Stimulated activated CD4-positive, alpha-beta T cell treated with anti-CD3 and anti-CD28 coated beads, Interleukin-4, amount 100 ng/mL, for 1 hour (primary cell): ENCODE measurements around the gene TTC23L.
"Not testable (repeated sequence)": the region's sequence is repeated elsewhere in the genome, so short reads cannot be mapped to it uniquely, and the experiment has no call there.

Experiments used
- DNase-seq: peaks from one replicate; pipeline ENCODE4 v3.0.0-alpha.2; 2020

The TTC23L gene

DNA sequence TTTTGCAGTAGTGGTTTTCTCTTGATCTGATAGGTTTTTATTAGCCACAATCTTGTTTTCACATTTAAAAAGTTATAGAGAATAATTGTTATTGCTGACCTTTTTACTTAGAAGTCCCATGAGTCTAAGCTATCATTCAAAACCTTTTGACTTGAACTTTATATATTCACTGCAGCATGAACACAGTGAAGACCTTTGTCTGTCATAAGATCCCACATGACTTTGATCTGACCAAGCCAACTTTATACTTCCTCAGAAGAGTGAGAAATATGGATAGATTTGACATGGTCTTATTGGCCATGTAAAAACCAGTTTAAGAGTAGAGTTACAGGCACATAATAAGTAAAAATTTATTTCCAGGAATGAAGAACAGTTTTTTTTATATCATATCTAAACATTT lies 42.3 kb downstream of the TTC23L start:
- DNase-seq: no peak

- DNase-seq: no peak
These were observed 47.6 kb downstream of the TTC23L start for GRCh38 chr5:34886392-34887119.

DNA sequence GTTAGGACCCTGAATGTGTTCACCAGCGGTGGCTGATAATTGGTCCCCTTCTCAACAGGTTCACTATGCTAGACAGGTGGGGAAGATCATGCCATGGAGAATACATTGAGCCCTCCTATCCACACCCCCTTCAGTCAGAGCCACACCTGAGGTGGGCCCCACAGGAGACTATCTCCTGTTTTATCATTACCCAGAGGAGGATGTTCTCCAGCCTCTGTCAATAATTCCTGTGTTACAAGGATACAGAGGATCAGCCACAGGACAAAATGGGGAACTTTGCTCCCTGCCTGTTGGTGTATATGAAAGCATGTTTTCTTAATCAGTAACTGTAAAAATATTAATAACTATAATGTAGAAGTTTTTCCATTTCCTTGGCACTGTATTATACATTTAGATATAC lies 50.4 kb downstream of the TTC23L start:
- no peak for DNase-seq

DNA sequence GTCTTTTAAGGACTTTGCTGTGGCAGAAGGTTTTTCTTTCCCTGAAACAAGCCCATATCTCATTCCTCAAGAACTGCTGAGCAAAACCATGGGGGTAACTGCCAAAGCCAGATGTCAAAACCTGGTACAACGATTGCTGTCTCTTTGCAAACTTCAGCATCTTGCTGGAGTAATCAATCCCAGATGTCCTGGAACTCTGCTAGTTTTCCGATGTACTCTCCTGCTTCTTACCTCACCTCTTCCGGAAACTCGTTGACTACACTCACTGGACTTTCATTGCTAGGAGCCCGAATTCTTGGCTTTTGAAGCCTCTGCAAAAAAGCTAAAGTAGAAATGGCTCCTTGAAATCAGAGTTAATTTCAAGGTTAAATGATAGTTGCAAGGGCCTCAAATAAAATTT lies 53.0 kb downstream of the TTC23L start:
- DNase-seq: no peak

GRCh38 chr5:34892414-34892813 lies 53.5 kb downstream of the TTC23L start:
- no peak for DNase-seq

- no peak for DNase-seq
These were observed 55.8 kb downstream of the TTC23L start for GRCh38 chr5:34894716-34895115.

DNA sequence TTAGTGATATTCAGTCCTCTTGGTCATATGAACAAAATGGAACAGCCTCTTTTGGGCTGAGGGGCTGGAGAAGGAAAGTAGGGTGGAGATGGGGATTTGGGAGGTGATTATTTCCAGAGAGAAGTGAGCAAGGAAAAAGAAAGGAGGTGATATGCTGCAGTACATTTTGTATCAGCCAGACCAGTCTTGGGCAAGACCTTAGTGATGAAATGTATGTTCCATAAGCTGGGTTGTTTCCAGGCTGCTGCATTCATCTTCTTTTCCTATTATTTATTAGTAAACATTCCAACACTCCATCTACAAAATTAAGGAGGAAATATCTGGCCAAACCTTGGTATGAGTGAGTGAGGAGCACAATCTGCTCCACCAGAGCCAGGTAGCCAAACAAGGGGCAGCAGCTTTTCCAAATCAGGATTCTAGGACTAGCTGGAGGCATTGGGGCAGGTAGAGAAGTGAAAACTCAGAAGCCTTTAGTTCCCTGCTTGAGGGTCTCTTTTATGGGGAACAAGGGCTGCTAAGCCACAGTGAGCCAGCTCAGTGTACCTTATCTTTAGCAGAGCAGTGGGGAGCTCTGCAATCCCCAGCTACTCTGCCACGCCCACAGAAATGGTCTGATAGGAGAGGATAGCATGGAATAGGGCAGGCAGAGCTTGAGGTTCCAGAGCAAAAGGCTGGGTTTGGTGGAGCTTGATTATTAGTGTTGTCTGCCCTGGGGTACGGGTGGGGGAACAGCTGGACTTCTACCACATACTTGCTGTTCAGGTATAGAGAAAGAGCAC lies 56.9 kb downstream of the TTC23L start:
- no peak for DNase-seq

GRCh38 chr5:34897646-34898045 lies 58.7 kb downstream of the TTC23L start:
- no peak for DNase-seq

- peak; percentile 57 for DNase-seq
These were observed 59.4 kb downstream of the TTC23L start for GRCh38 chr5:34898258-34898895.

- no peak for DNase-seq
These were observed 60.1 kb downstream of the TTC23L start for GRCh38 chr5:34899066-34899465.

- no peak for DNase-seq
These were observed 61.7 kb downstream of the TTC23L start for GRCh38 chr5:34900652-34901051.

DNA sequence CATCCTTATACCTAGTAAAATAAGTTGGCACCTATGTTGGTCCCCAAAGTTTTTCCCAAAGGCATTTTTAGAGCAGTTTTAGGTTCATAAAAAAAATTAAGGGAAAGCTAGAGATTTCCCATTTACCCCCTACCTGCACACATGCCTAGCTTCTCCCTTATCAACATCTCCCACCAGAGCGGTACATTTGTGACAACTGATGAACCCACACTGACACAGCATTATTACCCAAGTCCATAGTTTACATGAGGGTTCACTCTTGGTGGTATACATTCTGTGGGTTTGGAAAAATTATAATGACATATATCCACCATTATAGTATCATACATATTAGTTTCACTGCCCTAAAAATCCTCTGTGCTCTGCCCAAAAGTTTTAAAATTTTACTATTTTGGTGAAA lies 64.3 kb downstream of the TTC23L start:
- no peak for DNase-seq

DNA sequence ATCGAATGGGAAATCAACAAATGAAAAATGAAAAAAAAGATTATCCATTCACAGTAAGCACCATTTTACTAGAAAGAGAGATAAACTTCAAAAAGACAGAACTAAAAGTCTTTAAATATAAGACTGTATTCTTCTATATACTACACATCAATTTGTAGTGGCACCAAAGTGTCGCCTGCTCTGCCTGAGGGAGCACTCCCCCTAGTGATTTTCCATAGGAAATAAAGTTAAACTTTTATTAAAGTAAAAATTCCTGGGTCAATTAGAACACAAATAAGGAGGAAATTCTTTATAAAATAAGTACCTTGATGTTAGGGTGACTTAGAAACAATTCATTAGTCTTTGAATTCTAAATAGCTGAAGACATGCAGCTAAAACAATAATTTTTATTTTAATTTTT lies 66.6 kb downstream of the TTC23L start:
- DNase-seq: no peak

DNA sequence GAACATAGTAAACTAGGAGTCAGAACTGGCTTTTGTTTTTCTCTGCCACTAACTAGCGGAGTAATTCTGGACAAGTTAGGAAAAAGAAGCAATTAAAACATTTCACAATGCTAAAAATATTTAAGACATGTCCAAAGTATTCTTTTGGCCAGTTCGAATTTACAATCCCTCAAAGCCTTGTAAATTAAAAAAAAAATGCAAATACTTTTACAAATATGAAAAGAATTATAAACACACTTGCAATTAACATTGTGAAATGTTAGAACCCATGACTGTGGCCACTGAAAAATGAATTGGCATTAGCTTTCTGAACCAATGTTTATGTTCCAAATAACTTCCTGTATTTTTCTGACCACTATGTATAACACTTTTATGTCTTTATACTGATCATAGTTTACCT lies 74.1 kb downstream of the TTC23L start:
- DNase-seq: no peak

DNA sequence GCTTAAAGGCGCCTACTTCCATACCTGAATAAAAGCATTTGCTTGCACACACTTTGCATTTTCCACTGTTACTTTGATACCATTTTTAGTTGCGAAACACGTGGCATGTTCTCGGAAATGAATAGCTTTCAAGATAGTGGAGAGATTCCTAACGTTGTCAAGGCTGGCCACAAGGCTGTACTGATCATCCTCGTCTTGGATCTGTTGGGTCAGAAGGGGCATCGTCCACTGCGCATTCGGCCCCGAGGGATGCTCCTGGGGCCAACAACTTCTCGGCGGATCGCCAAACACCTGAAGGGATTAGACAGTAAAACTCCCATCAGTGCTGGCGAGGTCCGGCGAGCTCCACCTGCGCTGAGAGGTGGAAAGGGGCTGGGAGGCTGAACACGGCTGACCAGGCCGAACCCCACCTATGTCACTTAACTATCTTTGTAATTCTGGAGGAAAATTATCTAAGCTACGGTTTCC lies 75.7 kb downstream of the TTC23L start:
- peak; percentile 6 for DNase-seq

DNA sequence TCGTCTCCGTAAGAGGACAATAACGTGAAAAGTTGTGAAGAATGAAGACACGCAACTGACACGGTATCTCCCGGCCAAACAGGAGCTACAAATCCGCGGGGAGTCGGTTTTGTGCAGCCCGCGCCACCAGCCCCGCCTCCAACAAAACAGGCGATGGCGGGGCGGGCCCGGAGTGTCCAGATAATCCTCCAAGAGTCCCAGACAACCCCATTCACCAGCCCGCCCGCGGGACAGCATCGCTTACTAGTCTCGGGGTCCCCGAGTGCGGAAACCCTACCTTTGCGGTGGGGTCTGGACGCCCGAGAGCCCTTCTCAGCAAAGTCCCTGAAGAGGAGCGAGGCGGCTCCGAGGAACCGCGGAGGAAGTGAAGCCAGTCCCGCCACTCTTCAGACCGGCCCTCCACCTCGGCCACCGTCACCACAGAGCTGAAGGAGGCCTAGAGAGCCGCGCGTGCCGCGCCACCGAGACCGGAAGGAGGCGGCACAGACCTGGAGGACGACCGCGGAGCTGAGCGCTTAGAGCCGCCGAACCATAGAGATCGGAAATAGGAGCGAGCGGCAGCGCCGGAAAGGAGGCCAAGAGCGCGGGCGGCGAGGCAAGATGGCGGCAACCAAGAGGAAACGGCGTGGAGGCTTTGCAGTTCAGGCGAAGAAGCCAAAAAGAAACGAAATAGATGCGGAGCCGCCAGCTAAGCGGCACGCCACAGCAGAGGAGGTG lies 76.3 kb downstream of the TTC23L start, which contains the start of the genes BRIX1 and RAD1:
Gene BRIX1, plus strand, starts transcription at position 573 of the 717 bp plus-strand sequence. Its CDS starts 28 bp downstream, at position 601.
Gene RAD1, minus strand, starts transcription at position 366 of the 717 bp plus-strand sequence. CDS start 612 bp downstream, outside the sequence.
- DNase-seq: peak; percentile 94

GRCh38 chr5:34915856-34916192 lies 76.9 kb downstream of the TTC23L start:
- DNase-seq: no peak

DNA sequence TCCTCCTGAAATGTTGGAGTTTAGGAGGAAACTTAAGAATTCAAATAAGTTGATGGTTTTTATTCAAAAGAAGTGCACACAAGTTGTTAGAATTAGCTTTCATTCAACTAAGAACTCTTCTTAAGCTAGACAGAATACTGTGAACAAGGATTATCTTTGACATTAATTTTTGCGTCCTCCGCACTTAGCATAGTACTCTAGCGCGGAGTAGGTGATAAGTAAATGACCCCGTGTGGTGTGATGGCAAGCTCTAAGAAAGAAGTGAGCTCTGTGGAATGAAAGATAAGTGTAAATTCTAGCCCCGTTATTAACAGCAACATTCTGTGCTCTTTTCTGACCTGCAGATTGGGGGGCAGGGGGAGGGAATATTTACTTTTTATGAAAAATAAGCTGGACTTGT lies 77.6 kb downstream of the TTC23L start:
- no peak for DNase-seq

DNA sequence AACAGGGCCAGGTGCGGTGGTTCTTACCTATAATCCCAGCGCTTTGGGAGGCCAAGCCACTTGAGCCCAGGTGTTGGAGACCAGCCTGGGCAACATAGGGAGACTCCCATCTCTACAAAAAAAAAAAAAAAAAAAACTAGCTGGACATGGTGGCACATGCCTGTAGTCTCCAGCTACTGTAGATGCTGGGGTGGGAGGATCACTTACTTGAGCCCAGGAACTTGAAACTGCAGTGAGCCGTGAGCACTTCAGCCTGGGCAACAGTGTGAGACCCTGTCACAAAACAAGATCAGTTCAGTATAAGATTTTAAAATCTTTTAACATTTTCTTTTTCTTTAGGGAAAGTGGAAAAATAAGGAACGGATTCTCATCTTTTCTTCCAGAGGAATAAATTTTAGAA lies 79.1 kb downstream of the TTC23L start:
- no peak for DNase-seq

- no peak for DNase-seq
These were observed 80.1 kb downstream of the TTC23L start for GRCh38 chr5:34919077-34919476.

- DNase-seq: not testable (repeated sequence)
These were observed 84.3 kb downstream of the TTC23L start for GRCh38 chr5:34923256-34923655.

DNA sequence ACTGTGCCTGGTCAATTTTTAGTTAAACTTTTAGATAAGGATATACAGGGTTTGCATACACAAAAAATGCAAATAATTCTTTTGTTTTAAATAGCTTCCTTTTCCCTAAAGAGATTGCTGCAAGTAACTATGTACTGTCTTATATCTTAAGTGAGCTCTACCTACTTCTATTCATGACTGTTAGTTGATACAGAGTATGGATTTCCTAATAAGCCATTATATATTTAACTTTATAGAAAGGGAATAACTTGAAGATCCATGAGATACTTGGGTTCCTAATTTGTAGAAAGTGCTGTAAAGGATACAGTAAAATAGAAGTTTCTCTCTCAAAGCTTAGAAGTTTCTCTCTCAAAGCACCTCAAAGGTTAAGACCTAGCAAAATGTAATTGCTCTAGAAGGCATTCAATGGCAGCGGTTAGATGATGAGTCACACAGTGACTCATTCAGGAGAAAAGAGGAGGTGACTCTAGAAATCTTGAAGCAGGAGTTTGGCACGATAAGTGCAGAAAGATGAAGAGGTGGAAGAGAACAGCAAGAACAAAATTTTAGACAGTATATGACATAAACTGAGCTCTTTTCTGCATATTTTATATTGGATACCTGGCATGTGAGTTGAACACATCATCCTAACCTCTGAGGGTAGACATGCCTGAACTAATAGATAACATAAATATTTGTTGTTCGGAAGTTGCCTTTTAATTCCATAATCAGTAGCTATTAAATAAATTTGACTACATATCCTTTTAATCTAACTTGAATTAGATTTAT lies 84.9 kb downstream of the TTC23L start:
- DNase-seq: no peak
